ENCODE data around the gene SLC11A2. TPM values are rescaled to one million over a fixed set of nuclear protein-coding genes. Genes with fewer than 3 reads are reported as not detected.
A peak's percentile ranks its signal among the peaks of the same experiment; 100 is the strongest.

Gene SLC11A2
- total and polyA plus RNA-seq, 9 of the 15 experiments (the other 6 are each of a cell fraction or from before 2014, with no cell fraction given) = 21.1 to 54.0 (median 32.9) TPM

DNA sequence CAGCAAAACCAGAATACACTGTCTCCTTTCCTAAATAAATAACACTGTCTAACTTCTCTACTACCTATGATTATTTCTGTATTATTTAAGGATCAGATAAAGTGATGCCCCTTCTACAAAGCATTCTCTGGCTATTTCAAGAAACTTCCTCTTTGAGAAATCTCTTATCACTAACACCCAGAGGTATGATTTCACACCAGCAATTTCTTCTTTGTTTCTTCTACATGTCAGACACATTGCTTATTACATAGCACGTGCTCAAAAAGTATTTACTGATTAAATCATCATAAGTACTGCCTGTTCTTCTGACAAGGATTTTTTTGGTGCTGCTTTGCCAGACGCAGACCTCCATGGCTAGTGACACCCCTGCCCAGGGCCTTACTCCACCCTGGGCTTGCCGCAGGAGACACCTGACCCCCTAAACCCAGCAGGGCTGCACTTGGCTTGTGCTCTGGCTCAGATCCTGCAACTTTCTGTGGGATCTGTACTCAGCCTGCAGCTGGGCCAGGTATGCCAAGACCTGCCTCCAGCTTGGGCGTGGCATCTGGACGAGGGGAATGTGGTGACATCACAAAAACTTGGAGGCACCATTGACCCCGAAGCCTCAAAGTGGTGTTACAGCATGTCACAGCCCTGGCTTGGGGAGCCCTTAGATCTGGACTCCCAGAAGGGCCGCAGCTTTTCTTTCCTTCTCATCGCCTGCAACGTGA, 89.2 kb downstream of the SLC11A2 start (continued):
- TF ChIP-seq ZNF282 (CRISPR knock-in tag; IDR thresholded peaks at IDR 0.05) (no peak), MNT (conservative IDR thresholded peaks at IDR 0.05) (peak; percentile 43 to 61), MED1 (CRISPR knock-in tag; IDR thresholded peaks at IDR 0.05; ENCODE audit: borderline replicate concordance) (no peak), PRDM10 (IDR thresholded peaks at IDR 0.05; ENCODE audit: partially characterized antibody) (no peak), EP300 (IDR thresholded peaks at IDR 0.05; ENCODE audit: low read length) (peak; percentile 63), NR2C1 (IDR thresholded peaks at IDR 0.05) (no peak), NR2C1 (tag; IDR thresholded peaks at IDR 0.05) (no peak), SRSF1 (IDR thresholded peaks at IDR 0.05; ENCODE audit: low read depth, low read length) (no peak), TBL1XR1 (IDR thresholded peaks at IDR 0.05; ENCODE audit: low read length in 2 of 2) (peak in 1 of 2 experiments; percentile 36; a peak in 1 of 4 replicates), SP2 (IDR thresholded peaks at IDR 0.05; ENCODE audit: extremely low read depth, low read depth, low read length, poor library complexity, severe bottlenecking) (no peak), TOE1 (IDR thresholded peaks at IDR 0.05; ENCODE audit: borderline replicate concordance) (no peak), TOE1 (CRISPR knock-in tag; IDR thresholded peaks at IDR 0.05; ENCODE audit: borderline replicate concordance, low read depth) (no peak), POLR2B (IDR thresholded peaks at IDR 0.05; ENCODE audit: low read depth, partially characterized antibody) (no peak), E4F1 (CRISPR knock-in tag; IDR thresholded peaks at IDR 0.05; ENCODE audit: borderline replicate concordance) (no peak)
- TF ChIP-seq, protein P1, sequence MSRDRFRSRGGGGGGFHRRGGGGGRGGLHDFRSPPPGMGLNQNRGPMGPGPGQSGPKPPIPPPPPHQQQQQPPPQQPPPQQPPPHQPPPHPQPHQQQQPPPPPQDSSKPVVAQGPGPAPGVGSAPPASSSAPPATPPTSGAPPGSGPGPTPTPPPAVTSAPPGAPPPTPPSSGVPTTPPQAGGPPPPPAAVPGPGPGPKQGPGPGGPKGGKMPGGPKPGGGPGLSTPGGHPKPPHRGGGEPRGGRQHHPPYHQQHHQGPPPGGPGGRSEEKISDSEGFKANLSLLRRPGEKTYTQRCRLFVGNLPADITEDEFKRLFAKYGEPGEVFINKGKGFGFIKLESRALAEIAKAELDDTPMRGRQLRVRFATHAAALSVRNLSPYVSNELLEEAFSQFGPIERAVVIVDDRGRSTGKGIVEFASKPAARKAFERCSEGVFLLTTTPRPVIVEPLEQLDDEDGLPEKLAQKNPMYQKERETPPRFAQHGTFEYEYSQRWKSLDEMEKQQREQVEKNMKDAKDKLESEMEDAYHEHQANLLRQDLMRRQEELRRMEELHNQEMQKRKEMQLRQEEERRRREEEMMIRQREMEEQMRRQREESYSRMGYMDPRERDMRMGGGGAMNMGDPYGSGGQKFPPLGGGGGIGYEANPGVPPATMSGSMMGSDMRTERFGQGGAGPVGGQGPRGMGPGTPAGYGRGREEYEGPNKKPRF (IDR thresholded peaks at IDR 0.05; ENCODE audit: low read depth, low read length) = no peak
